ENCODE data around the gene IHH. TPM values are rescaled to one million over a fixed set of nuclear protein-coding genes. Genes with fewer than 3 reads are reported as not detected.

Gene IHH
- total RNA-seq, 1 experiment from 2014 or later, result 0.15 TPM

DNA sequence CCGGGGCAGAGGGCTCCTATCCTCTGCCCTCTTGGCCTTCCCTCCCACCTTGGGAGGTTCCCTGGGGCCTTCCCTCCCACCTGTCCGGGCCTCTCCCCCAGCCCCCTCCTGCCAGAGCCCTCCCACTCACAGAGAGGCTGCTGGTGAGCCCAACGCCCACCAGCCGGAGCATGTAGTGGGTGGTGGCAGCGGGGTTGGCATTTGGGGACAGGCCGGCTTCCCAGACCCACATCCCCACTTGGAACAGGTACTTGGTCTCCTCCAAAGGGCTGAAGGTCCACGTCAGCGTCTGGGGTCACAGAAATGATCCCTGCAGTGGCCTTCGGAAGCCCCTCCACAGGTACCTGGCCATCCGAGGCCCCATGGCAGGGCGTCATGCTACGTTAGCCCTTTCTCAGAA is 38.7 kb downstream of the IHH start:
- ChIA-PET CTCF (no interaction called here), POLR2A (ENCODE audit: low non-redundant PET) (interaction anchor here (0.6 kb wide), 1 partner anchor 11 kb away, joined by 6 read pairs; no protein-coding TSS in a partner anchor)
- Histone ChIP-seq H3K27me3 (replicated peaks; ENCODE audit: insufficient read depth, low read depth, low read length, poor library complexity) (no peaks in the 10 kb centered on the region), H3K27ac (ENCODE audit: low read depth, low read length, poor library complexity, severe bottlenecking) (no peak overlapping the region), H3K36me3 (ENCODE audit: insufficient read depth, low read length, poor library complexity, severe bottlenecking) (no peaks in the 10 kb centered on the region), H3K4me1 (ENCODE audit: insufficient read depth, low read length, poor library complexity, severe bottlenecking) (no peaks in the 10 kb centered on the region), H3K4me3 (ENCODE audit: low read depth, low read length, poor library complexity, severe bottlenecking) (no peak overlapping the region), H3K9me3 (ENCODE audit: low read depth, low read length, poor library complexity, severe bottlenecking) (no peaks in the 10 kb centered on the region)
- no TSS peak for BruUV-seq (replicated peaks)
- intact Hi-C loops (cut with micrococcal nuclease; ENCODE audit: unreplicated experiment), result no loop called here
- no peak for DNase-seq (ENCODE audit: low spot score)
- TF ChIP-seq, protein P1, sequence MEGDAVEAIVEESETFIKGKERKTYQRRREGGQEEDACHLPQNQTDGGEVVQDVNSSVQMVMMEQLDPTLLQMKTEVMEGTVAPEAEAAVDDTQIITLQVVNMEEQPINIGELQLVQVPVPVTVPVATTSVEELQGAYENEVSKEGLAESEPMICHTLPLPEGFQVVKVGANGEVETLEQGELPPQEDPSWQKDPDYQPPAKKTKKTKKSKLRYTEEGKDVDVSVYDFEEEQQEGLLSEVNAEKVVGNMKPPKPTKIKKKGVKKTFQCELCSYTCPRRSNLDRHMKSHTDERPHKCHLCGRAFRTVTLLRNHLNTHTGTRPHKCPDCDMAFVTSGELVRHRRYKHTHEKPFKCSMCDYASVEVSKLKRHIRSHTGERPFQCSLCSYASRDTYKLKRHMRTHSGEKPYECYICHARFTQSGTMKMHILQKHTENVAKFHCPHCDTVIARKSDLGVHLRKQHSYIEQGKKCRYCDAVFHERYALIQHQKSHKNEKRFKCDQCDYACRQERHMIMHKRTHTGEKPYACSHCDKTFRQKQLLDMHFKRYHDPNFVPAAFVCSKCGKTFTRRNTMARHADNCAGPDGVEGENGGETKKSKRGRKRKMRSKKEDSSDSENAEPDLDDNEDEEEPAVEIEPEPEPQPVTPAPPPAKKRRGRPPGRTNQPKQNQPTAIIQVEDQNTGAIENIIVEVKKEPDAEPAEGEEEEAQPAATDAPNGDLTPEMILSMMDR (conservative IDR thresholded peaks at IDR 0.05; ENCODE audit: low read depth, low read length), result no peak
- no peak for TF ChIP-seq EZH2 (IDR thresholded peaks at IDR 0.05; ENCODE audit: borderline replicate concordance, low read depth, low read length, poor library complexity, severe bottlenecking)

GRCh38 chr2:219021591-219021990 is 39.1 kb downstream of the IHH start:
- Histone ChIP-seq H3K4me3 (ENCODE audit: low read depth, low read length, poor library complexity, severe bottlenecking) (no peak overlapping the region), H3K4me1 (ENCODE audit: insufficient read depth, low read length, poor library complexity, severe bottlenecking) (no peaks in the 10 kb centered on the region), H3K36me3 (ENCODE audit: insufficient read depth, low read length, poor library complexity, severe bottlenecking) (no peaks in the 10 kb centered on the region), H3K27ac (ENCODE audit: low read depth, low read length, poor library complexity, severe bottlenecking) (no peak overlapping the region), H3K27me3 (replicated peaks; ENCODE audit: insufficient read depth, low read depth, low read length, poor library complexity) (no peaks in the 10 kb centered on the region), H3K9me3 (ENCODE audit: low read depth, low read length, poor library complexity, severe bottlenecking) (no peaks in the 10 kb centered on the region)
- intact Hi-C loops (cut with micrococcal nuclease; ENCODE audit: unreplicated experiment), result no loop called here
- ChIA-PET POLR2A (ENCODE audit: low non-redundant PET) (interaction anchor here (0.6 kb wide), 1 partner anchor 11 kb away, joined by 6 read pairs; no protein-coding TSS in a partner anchor), CTCF (no interaction called here)
- no TSS peak for BruUV-seq (replicated peaks)
- no peak for DNase-seq (ENCODE audit: low spot score)
- TF ChIP-seq, protein P1 (conservative IDR thresholded peaks at IDR 0.05; ENCODE audit: low read depth, low read length), result no peak
- no peak for TF ChIP-seq EZH2 (IDR thresholded peaks at IDR 0.05; ENCODE audit: borderline replicate concordance, low read depth, low read length, poor library complexity, severe bottlenecking)

- no TSS peak for BruUV-seq (replicated peaks)
- H3K27ac ChIP-seq (ENCODE audit: low read depth, low read length, poor library complexity, severe bottlenecking), result no peak overlapping the region
Measured at GRCh38 chr2:219020604-219021365, 39.9 kb downstream of the IHH start.

More at GRCh38 chr2:219020604-219021365, 39.9 kb downstream of the IHH start:
- POLR2A ChIA-PET (ENCODE audit: low non-redundant PET), result no interaction called here
- no peak for DNase-seq (ENCODE audit: low spot score)
- Histone ChIP-seq H3K27me3 (replicated peaks; ENCODE audit: insufficient read depth, low read depth, low read length, poor library complexity) (no peaks in the 10 kb centered on the region), H3K9me3 (ENCODE audit: low read depth, low read length, poor library complexity, severe bottlenecking) (no peaks in the 10 kb centered on the region), H3K4me1 (ENCODE audit: insufficient read depth, low read length, poor library complexity, severe bottlenecking) (no peaks in the 10 kb centered on the region), H3K4me3 (ENCODE audit: low read depth, low read length, poor library complexity, severe bottlenecking) (no peak overlapping the region), H3K36me3 (ENCODE audit: insufficient read depth, low read length, poor library complexity, severe bottlenecking) (no peaks in the 10 kb centered on the region)
- TF ChIP-seq, protein P1 (conservative IDR thresholded peaks at IDR 0.05; ENCODE audit: low read depth, low read length), result no peak
- no peak for TF ChIP-seq EZH2 (IDR thresholded peaks at IDR 0.05; ENCODE audit: borderline replicate concordance, low read depth, low read length, poor library complexity, severe bottlenecking)
- intact Hi-C loops (cut with micrococcal nuclease; ENCODE audit: unreplicated experiment), result no loop called here
- CTCF ChIA-PET, result interaction anchor here (1.6 kb wide), 1 partner anchor 9 kb away, joined by 8 read pairs; no protein-coding TSS in a partner anchor

Measured in A673 (cell line).